CD4-positive, alpha-beta T cell (primary cell): Measurements from ENCODE around the gene EIF4B. TPM values are rescaled to one million over a fixed set of nuclear protein-coding genes. Genes with fewer than 3 reads are reported as not detected.

Experiments
- ATAC-seq: fragments of 200-7000 bp; cut with Tn5 transposase; one replicate; pipeline ENCODE4 v1.10.0; 2022; ENCODE audit warnings: mild to moderate bottlenecking; ENCODE audit not compliant: poor library complexity
- CTCF ChIA-PET: fragments of 350-600 bp; sonication (Branson Sonifier 250); formaldehyde crosslinking; loops from one replicate; lab custom pipeline; 2021; ENCODE audit warnings: antibody characterized with exemption, inconsistent platforms; lab: Charles Lee
- POLR2A ChIA-PET: fragments of 350-600 bp; sonication (Branson Sonifier 250); formaldehyde crosslinking; loops from one replicate; lab custom pipeline; 2021; ENCODE audit warnings: antibody characterized with exemption, inconsistent platforms; lab: Charles Lee
- DNase-seq, 14 experiments: peaks; one replicate each; pipeline ENCODE4 v3.0.0-alpha.2; 2013 to 2020; ENCODE audit warnings: mixed read lengths in 2 of 14
- H3K27ac ChIP-seq, 2 donors: one replicate each; pipeline versions ENCODE4 v1.5.1 to v1.7.0; 2013; ENCODE audit warnings: low read length in 2 of 2, low read depth in 1 of 2, mild to moderate bottlenecking in 1 of 2
- H3K27me3 ChIP-seq, 2 experiments: 1 replicate in 1 of 2; 2 replicates in 1 of 2; pipeline versions ENCODE4 v1.6.1 to v1.7.0; 2013; ENCODE audit warnings: low read length in 2 of 2, control low read depth in 1 of 2, mild to moderate bottlenecking in 1 of 2, moderate library complexity in 1 of 2; ENCODE audit not compliant: insufficient read depth in 2 of 2, control insufficient read depth in 1 of 2
- H3K36me3 ChIP-seq: one replicate; pipeline ENCODE4 v1.6.1; 2013; ENCODE audit warnings: low read length, control low read depth; ENCODE audit not compliant: insufficient read depth
- H3K4me1 ChIP-seq: one replicate; pipeline ENCODE4 v1.6.1; 2013; ENCODE audit warnings: low read length, control low read depth; ENCODE audit not compliant: insufficient read depth
- H3K4me3 ChIP-seq: one replicate; pipeline ENCODE4 v1.5.1; 2013; ENCODE audit warnings: mild to moderate bottlenecking, low read length, moderate library complexity
- H3K9me3 ChIP-seq, 2 experiments: 1 replicate in 1 of 2; 2 replicates in 1 of 2; pipeline versions ENCODE4 v1.6.1 to v1.7.0; 2013; ENCODE audit warnings: low read length in 2 of 2, mild to moderate bottlenecking in 2 of 2, control low read depth in 1 of 2, moderate library complexity in 1 of 2; ENCODE audit not compliant: control insufficient read depth in 1 of 2, insufficient read depth in 1 of 2
- H3K27ac Mint-ChIP-seq: one replicate; pipeline ENCODE4 v1.8.0; 2020; ENCODE audit warnings: mixed read lengths
- H3K27me3 Mint-ChIP-seq: one replicate; pipeline ENCODE4 v1.8.0; 2021; ENCODE audit warnings: mixed read lengths
- H3K36me3 Mint-ChIP-seq: one replicate; pipeline ENCODE4 v1.8.0; 2021; ENCODE audit warnings: low read depth, mixed read lengths
- H3K4me1 Mint-ChIP-seq: one replicate; pipeline ENCODE4 v1.8.0; 2021; ENCODE audit warnings: low read depth, mixed read lengths
- H3K4me3 Mint-ChIP-seq: one replicate; pipeline ENCODE4 v1.8.0; 2020; ENCODE audit warnings: mild to moderate bottlenecking, mixed read lengths
- H3K9me3 Mint-ChIP-seq: one replicate; pipeline ENCODE4 v1.8.0; 2020; ENCODE audit warnings: mixed read lengths
- intact Hi-C, 2 experiments: fragments of 100-400 bp; cut with DNase I in 1 of 2; cut with micrococcal nuclease in 1 of 2; formaldehyde crosslinking; loops; one replicate each; pipeline versions ENCODE4 v1.15.1 to v1.9.0; 2023 to 2025; cut with DNase I, micrococcal nuclease
- total RNA-seq, 174 experiments: library from RNA in 2 of 174; stranded (reverse) in 2 of 174; gene quantifications; one replicate each; pipeline ENCODE4 v1.2.3 and lab custom pipeline; 2021 to 2026
- TF ChIP-seq, protein P1 (sequence below): fragments of 200-600 bp; IDR thresholded peaks from one replicate; pipeline ENCODE4 v1.8.0; 2022; ENCODE audit warnings: antibody characterized with exemption, mild to moderate bottlenecking

The EIF4B gene
- total RNA-seq, 2 experiments from 2014 or later, result 794 to 806 TPM

- Histone ChIP-seq H3K27me3 (no peaks in the 10 kb centered on the region), H3K4me1 (no peaks in the 10 kb centered on the region), H3K36me3 (no peaks in the 10 kb centered on the region), H3K27ac (no peak overlapping the region), H3K9me3 (no peaks in the 10 kb centered on the region), H3K4me3 (no peak overlapping the region)
- ATAC-seq (no peak), DNase-seq (no peak)
- Mint-ChIP-seq H3K36me3 (no peaks in the 10 kb centered on the region), H3K4me1 (no peaks in the 10 kb centered on the region), H3K9me3 (no peaks in the 10 kb centered on the region), H3K27ac (no peak overlapping the region), H3K27me3 (no peaks in the 10 kb centered on the region), H3K4me3 (no peak overlapping the region)
- ChIA-PET CTCF (no interaction called here), POLR2A (no interaction called here)
- TF ChIP-seq, protein P1, sequence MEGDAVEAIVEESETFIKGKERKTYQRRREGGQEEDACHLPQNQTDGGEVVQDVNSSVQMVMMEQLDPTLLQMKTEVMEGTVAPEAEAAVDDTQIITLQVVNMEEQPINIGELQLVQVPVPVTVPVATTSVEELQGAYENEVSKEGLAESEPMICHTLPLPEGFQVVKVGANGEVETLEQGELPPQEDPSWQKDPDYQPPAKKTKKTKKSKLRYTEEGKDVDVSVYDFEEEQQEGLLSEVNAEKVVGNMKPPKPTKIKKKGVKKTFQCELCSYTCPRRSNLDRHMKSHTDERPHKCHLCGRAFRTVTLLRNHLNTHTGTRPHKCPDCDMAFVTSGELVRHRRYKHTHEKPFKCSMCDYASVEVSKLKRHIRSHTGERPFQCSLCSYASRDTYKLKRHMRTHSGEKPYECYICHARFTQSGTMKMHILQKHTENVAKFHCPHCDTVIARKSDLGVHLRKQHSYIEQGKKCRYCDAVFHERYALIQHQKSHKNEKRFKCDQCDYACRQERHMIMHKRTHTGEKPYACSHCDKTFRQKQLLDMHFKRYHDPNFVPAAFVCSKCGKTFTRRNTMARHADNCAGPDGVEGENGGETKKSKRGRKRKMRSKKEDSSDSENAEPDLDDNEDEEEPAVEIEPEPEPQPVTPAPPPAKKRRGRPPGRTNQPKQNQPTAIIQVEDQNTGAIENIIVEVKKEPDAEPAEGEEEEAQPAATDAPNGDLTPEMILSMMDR, result no peak
- intact Hi-C loops, result no loop called here
Measured at GRCh38 chr12:52993558-52993869, 12.7 kb upstream of the EIF4B start.

- ChIA-PET CTCF (no interaction called here), POLR2A (no interaction called here)
- Mint-ChIP-seq H3K9me3 (no peaks in the 10 kb centered on the region), H3K36me3 (peaks cover 22% of the 10 kb centered on the region), H3K27me3 (no peaks in the 10 kb centered on the region), H3K27ac (peak overlapping the region; percentile 99), H3K4me3 (no peak overlapping the region), H3K4me1 (peaks cover 40% of the 10 kb centered on the region)
- H3K27me3 ChIP-seq, result no peaks in the 10 kb centered on the region
- peaks cover 34% of the 10 kb centered on the region for H3K4me1 ChIP-seq
- no peaks in the 10 kb centered on the region for H3K9me3 ChIP-seq
- DNase-seq, result no peak
- intact Hi-C loops, result loop anchor here in 1 of 2 experiments (10.0 kb wide), 2 partner anchors 451 to 979 kb away; partner anchors contain the start of gene PCBP2
- H3K27ac ChIP-seq, result no peak overlapping the region
- H3K4me3 ChIP-seq, result no peak overlapping the region
- TF ChIP-seq, protein P1, result no peak
- H3K36me3 ChIP-seq, result peaks cover 12% of the 10 kb centered on the region
- no peak for ATAC-seq
Measured at GRCh38 chr12:53004178-53004577, 2.1 kb upstream of the EIF4B start.

DNA sequence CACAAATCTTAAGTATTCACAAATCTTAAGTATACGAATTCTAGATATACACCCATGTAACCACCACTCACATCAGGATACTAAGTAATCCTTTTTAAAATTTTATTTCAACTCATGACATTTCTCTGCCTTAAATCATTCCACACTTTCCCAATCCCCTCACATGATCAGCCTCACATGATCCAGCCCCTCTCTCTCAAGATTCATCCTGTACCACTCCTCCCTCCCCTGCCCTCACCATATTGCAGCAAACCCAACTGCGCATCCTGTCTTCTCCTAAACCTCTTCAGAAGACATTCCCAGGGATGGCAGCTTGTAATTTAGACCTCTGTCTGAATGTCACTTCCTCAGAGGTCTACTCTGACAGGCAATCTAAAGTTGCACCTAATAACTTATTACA is 1.7 kb upstream of the EIF4B start:
- Histone ChIP-seq H3K36me3 (peaks cover 14% of the 10 kb centered on the region), H3K27ac (no peak overlapping the region), H3K4me1 (peaks cover 37% of the 10 kb centered on the region), H3K4me3 (no peak overlapping the region), H3K9me3 (no peaks in the 10 kb centered on the region), H3K27me3 (no peaks in the 10 kb centered on the region)
- H3K27ac Mint-ChIP-seq, result peak overlapping the region; percentile 99
- ChIA-PET POLR2A (no interaction called here), CTCF (no interaction called here)
- intact Hi-C loops, result loop anchor here in 1 of 2 experiments (10.0 kb wide), 2 partner anchors 450 to 980 kb away; partner anchors contain the start of gene PCBP2
- peak overlapping the region; percentile 62 for H3K4me3 Mint-ChIP-seq
- DNase-seq, result no peak
- TF ChIP-seq, protein P1, result no peak
- H3K27me3 Mint-ChIP-seq, result no peaks in the 10 kb centered on the region
- H3K4me1 Mint-ChIP-seq, result peaks cover 43% of the 10 kb centered on the region
- H3K36me3 Mint-ChIP-seq, result peaks cover 25% of the 10 kb centered on the region
- no peaks in the 10 kb centered on the region for H3K9me3 Mint-ChIP-seq
- no peak for ATAC-seq
